Activated T-helper 2 cell treated with anti-CD3 and anti-CD28 coated beads, Interferon-gamma antibody, Interleukin-2, Interleukin-4, amounts not matched to agents 10 μg/mL and 5 μg/mL and 100 μg/mL, durations not matched to agents 14 hours and 24 hours and 36 hours (primary cell): ENCODE measurements around the gene H1-8. TPM values are rescaled to one million over a fixed set of nuclear protein-coding genes. Genes with fewer than 3 reads are reported as not detected.
"Not testable (repeated sequence)": the region's sequence is repeated elsewhere in the genome, so short reads cannot be mapped to it uniquely, and the experiment has no call there.

Source experiments
- DNase-seq: peaks from one replicate; pipeline ENCODE4 v3.0.0; 2021; ENCODE audit warnings: low spot score
- H3K27ac Mint-ChIP-seq: one replicate; pipeline ENCODE4 v1.8.0; 2021; ENCODE audit warnings: mixed read lengths
- H3K27me3 Mint-ChIP-seq: one replicate; pipeline ENCODE4 v1.8.0; 2021; ENCODE audit warnings: low read depth, mixed read lengths
- H3K36me3 Mint-ChIP-seq: one replicate; pipeline ENCODE4 v1.8.0; 2021; ENCODE audit warnings: low read depth, mixed read lengths
- H3K4me1 Mint-ChIP-seq: one replicate; pipeline ENCODE4 v1.8.0; 2021; ENCODE audit warnings: low read depth, mixed read lengths
- H3K4me3 Mint-ChIP-seq: one replicate; pipeline ENCODE4 v1.8.0; 2021; ENCODE audit warnings: low read depth, mild to moderate bottlenecking, moderate library complexity, mixed read lengths
- H3K9me3 Mint-ChIP-seq: one replicate; pipeline ENCODE4 v1.8.0; 2021; ENCODE audit warnings: mixed read lengths
- intact Hi-C: fragments of 100-400 bp; cut with micrococcal nuclease; formaldehyde crosslinking; loops from one replicate; pipeline ENCODE4 v1.15.1; 2023
- total RNA-seq: library from RNA; stranded (reverse); gene quantifications from 2 replicates; pipeline ENCODE4 v1.2.3, GENCODE V29; 2022

The H1-8 gene
- total RNA-seq, 1 donor from 2014 or later, result not detected

- H3K27me3 Mint-ChIP-seq, result no peaks in the 10 kb centered on the region
- no peak overlapping the region for H3K4me3 Mint-ChIP-seq
- intact Hi-C loops, result no loop called here
- H3K36me3 Mint-ChIP-seq, result no peaks in the 10 kb centered on the region
- H3K4me1 Mint-ChIP-seq, result no peaks in the 10 kb centered on the region
- no peak overlapping the region for H3K27ac Mint-ChIP-seq
- DNase-seq, result no peak
- H3K9me3 Mint-ChIP-seq, result no peaks in the 10 kb centered on the region
Observed at GRCh38 chr3:129504471-129505100, 38.4 kb upstream of the H1-8 start.

- DNase-seq, result no peak
- H3K36me3 Mint-ChIP-seq, result no peaks in the 10 kb centered on the region
- H3K27me3 Mint-ChIP-seq, result no peaks in the 10 kb centered on the region
- no peaks in the 10 kb centered on the region for H3K4me1 Mint-ChIP-seq
- no peaks in the 10 kb centered on the region for H3K9me3 Mint-ChIP-seq
- H3K4me3 Mint-ChIP-seq, result no peak overlapping the region
- intact Hi-C loops, result no loop called here
- no peak overlapping the region for H3K27ac Mint-ChIP-seq
Observed at GRCh38 chr3:129505341-129505740, 37.6 kb upstream of the H1-8 start.

- H3K27me3 Mint-ChIP-seq, result no peaks in the 10 kb centered on the region
- intact Hi-C loops, result no loop called here
- no peaks in the 10 kb centered on the region for H3K9me3 Mint-ChIP-seq
- no peak overlapping the region for H3K27ac Mint-ChIP-seq
- H3K4me1 Mint-ChIP-seq, result no peaks in the 10 kb centered on the region
- H3K4me3 Mint-ChIP-seq, result no peak overlapping the region
- no peak for DNase-seq
- no peaks in the 10 kb centered on the region for H3K36me3 Mint-ChIP-seq
Observed at GRCh38 chr3:129506231-129506742, 36.7 kb upstream of the H1-8 start.

GRCh38 chr3:129507181-129507831 is 35.7 kb upstream of the H1-8 start:
- no peak overlapping the region for H3K4me3 Mint-ChIP-seq
- no peaks in the 10 kb centered on the region for H3K9me3 Mint-ChIP-seq
- H3K27ac Mint-ChIP-seq, result no peak overlapping the region
- no peaks in the 10 kb centered on the region for H3K4me1 Mint-ChIP-seq
- no peaks in the 10 kb centered on the region for H3K27me3 Mint-ChIP-seq
- no peak for DNase-seq
- intact Hi-C loops, result no loop called here
- H3K36me3 Mint-ChIP-seq, result no peaks in the 10 kb centered on the region

GRCh38 chr3:129512595-129512994 is 30.4 kb upstream of the H1-8 start:
- intact Hi-C loops, result no loop called here
- Mint-ChIP-seq H3K27me3 (no peaks in the 10 kb centered on the region), H3K4me1 (no peaks in the 10 kb centered on the region), H3K27ac (no peak overlapping the region), H3K4me3 (no peak overlapping the region), H3K36me3 (no peaks in the 10 kb centered on the region), H3K9me3 (no peaks in the 10 kb centered on the region)
- no peak for DNase-seq

- H3K27me3 Mint-ChIP-seq, result no peaks in the 10 kb centered on the region
- H3K9me3 Mint-ChIP-seq, result no peaks in the 10 kb centered on the region
- intact Hi-C loops, result no loop called here
- no peaks in the 10 kb centered on the region for H3K4me1 Mint-ChIP-seq
- no peak for DNase-seq
- H3K4me3 Mint-ChIP-seq, result no peak overlapping the region
- no peaks in the 10 kb centered on the region for H3K36me3 Mint-ChIP-seq
- H3K27ac Mint-ChIP-seq, result no peak overlapping the region
Observed at GRCh38 chr3:129513705-129514104, 29.3 kb upstream of the H1-8 start.

- H3K27ac Mint-ChIP-seq, result no peak overlapping the region
- H3K36me3 Mint-ChIP-seq, result no peaks in the 10 kb centered on the region
- no peak for DNase-seq
- no peak overlapping the region for H3K4me3 Mint-ChIP-seq
- no peaks in the 10 kb centered on the region for H3K4me1 Mint-ChIP-seq
- no peaks in the 10 kb centered on the region for H3K9me3 Mint-ChIP-seq
- intact Hi-C loops, result no loop called here
- no peaks in the 10 kb centered on the region for H3K27me3 Mint-ChIP-seq
Observed at GRCh38 chr3:129514110-129514509, 28.9 kb upstream of the H1-8 start.

GRCh38 chr3:129514563-129514962 is 28.4 kb upstream of the H1-8 start:
- no peaks in the 10 kb centered on the region for H3K27me3 Mint-ChIP-seq
- H3K27ac Mint-ChIP-seq, result no peak overlapping the region
- no peaks in the 10 kb centered on the region for H3K36me3 Mint-ChIP-seq

GRCh38 chr3:129515108-129515820 is 27.7 kb upstream of the H1-8 start:
- H3K4me1 Mint-ChIP-seq, H3K4me3 Mint-ChIP-seq, H3K27me3 Mint-ChIP-seq, intact Hi-C loops, H3K27ac Mint-ChIP-seq, DNase-seq, H3K9me3 Mint-ChIP-seq, H3K36me3 Mint-ChIP-seq: not testable (repeated sequence)

More at GRCh38 chr3:129514563-129514962, 28.4 kb upstream of the H1-8 start:
- DNase-seq, result no peak
- H3K4me1 Mint-ChIP-seq, result no peaks in the 10 kb centered on the region
- no peak overlapping the region for H3K4me3 Mint-ChIP-seq
- no peaks in the 10 kb centered on the region for H3K9me3 Mint-ChIP-seq
- intact Hi-C loops, result no loop called here

GRCh38 chr3:129515821-129516432 is 27.0 kb upstream of the H1-8 start:
- H3K27me3 Mint-ChIP-seq, H3K36me3 Mint-ChIP-seq, intact Hi-C loops: not testable (repeated sequence)

GRCh38 chr3:129517516-129517915 is 25.5 kb upstream of the H1-8 start:
- intact Hi-C loops, result no loop called here
- Mint-ChIP-seq H3K4me1 (no peaks in the 10 kb centered on the region), H3K27ac (no peak overlapping the region), H3K4me3 (no peak overlapping the region), H3K9me3 (no peaks in the 10 kb centered on the region), H3K27me3 (no peaks in the 10 kb centered on the region), H3K36me3 (no peaks in the 10 kb centered on the region)
- no peak for DNase-seq

More at GRCh38 chr3:129515821-129516432, 27.0 kb upstream of the H1-8 start:
- not testable (repeated sequence) for DNase-seq, H3K9me3 Mint-ChIP-seq, H3K4me3 Mint-ChIP-seq, H3K27ac Mint-ChIP-seq, H3K4me1 Mint-ChIP-seq

GRCh38 chr3:129518038-129518561 is 24.9 kb upstream of the H1-8 start:
- no peak for DNase-seq
- Mint-ChIP-seq H3K27me3 (no peaks in the 10 kb centered on the region), H3K36me3 (no peaks in the 10 kb centered on the region), H3K4me3 (no peak overlapping the region), H3K9me3 (no peaks in the 10 kb centered on the region), H3K4me1 (no peaks in the 10 kb centered on the region), H3K27ac (no peak overlapping the region)
- intact Hi-C loops, result no loop called here
